C4-2B (cell line): ENCODE results near the gene LRR1.

Source experiments
- CTCF ChIP-seq: fragments of 450-650 bp; conservative IDR thresholded peaks from 2 replicates; pipeline ENCODE4 v1.5.1; 2017; ENCODE audit warnings: mild to moderate bottlenecking
- ZFX ChIP-seq: fragments of 450-650 bp; IDR thresholded peaks from 2 replicates; pipeline ENCODE4 v1.6.1; 2017

- TF ChIP-seq CTCF (no peak), ZFX (no peak)
Measured at GRCh38 chr14:49623387-49623786, 24.6 kb downstream of the LRR1 start.
